DMS79 (cell line): ENCODE results near the gene ACOT7.
A peak's percentile ranks its signal among the peaks of the same experiment; 100 is the strongest.

ENCODE experiments used
- DNase-seq: peaks from one replicate; lab custom pipeline; 2025; lab: John Stamatoyannopoulos, UW

Gene ACOT7

DNA sequence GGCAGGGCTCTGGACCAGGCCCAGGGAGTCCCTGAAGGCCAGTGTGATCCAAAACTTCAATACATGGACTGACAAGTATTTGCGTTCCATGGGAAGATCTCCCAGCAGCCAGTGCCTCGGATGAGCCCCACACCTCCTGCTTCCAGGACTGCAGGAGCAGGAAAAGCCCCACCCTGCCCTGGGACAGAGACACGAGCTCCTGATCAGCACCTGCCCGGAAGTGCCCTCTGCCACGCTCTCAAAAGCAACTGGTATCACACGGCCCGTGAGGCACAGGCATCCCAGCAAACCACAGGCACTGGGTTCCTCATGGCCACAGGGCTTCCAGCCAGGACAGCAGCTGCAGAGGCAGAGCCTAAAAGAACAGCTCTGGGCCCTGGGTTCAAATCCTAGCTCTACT, 48.6 kb downstream of the ACOT7 start:
- DNase-seq, result no peak

DNA sequence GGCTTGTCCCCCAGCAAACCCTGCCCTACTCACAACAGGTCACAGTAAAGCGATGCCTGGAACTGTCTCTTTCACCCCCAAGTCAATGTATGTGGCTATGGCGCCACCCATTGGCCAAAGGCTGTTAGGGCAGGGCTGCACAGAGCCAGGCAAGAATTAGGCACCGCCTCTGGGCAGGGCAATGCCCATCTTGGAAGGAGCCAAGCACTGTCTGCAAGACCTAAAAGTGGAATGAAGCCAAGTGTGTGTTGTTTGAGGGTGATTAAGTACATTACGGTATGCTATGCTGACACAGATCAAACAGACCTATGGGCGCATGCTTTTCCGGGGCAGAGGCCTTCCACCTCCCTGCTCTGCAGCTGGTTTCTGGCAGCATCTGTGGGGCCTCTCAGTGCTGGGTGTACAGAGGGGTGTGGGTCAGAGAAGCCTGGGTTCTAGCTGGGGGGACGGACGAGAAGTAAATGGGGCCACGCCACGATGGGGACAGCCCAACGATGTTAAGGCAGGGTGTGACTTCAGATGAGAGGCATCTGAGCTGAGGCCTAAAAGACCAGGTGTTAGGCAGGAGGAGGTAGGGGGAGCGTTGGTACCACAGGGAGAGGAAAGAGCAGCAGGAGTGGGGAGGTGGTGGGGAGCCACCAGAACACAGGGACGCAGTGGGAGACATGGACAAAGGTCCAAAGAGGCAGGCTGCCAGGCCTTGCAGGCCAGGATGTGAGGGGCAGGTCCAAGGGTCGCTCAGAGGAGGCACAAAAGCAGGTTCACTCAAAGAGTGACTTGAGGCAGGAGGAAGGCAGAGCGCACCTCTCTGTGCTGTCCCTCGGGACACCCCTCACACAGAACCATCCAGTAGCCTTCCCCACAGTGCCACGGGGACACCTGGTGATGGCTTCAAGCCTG, 49.8 kb downstream of the ACOT7 start:
- DNase-seq, result peak; percentile 92

DNA sequence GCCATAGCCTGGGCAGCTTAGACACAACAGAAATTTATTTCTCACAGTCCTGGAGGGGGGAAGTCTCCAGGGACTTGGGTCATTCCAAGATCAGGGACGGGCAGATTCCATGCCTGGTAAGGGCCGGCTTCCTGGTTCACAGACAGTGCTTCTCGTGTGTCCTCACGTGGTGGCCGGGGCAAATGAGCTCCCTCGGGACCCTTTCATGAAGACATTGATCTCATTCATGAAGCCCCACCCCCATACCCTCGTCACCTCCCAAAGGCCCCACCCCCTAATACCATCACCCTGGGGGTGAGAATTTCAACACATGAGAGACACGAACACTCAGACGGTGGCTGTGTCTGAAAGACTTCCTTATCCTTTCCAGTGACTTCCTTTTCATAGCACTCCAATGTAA, 51.5 kb downstream of the ACOT7 start:
- DNase-seq, result no peak

DNA sequence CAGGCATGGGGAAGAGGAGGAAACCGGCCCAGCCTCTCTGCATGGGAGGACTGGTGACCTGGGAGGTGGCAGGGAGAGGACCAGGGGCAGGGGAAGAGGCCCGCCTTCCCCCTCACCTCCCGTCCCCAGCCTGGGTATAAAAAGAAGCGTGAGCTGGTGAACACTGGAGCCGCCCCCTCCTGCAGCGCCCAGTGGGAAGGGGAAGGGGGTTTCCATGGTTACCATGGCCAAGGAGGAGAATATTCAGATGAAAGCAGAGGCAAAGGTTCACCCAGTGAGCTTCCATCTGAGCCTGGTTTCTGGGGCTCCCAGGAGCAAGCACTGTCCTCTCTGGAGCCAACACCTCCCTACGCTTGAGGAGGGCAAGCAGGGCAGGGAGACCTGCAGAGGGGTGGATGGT, 54.9 kb downstream of the ACOT7 start:
- DNase-seq, result no peak

- no peak for DNase-seq
Measured at GRCh38 chr1:6336776-6337622, 56.6 kb downstream of the ACOT7 start.

DNA sequence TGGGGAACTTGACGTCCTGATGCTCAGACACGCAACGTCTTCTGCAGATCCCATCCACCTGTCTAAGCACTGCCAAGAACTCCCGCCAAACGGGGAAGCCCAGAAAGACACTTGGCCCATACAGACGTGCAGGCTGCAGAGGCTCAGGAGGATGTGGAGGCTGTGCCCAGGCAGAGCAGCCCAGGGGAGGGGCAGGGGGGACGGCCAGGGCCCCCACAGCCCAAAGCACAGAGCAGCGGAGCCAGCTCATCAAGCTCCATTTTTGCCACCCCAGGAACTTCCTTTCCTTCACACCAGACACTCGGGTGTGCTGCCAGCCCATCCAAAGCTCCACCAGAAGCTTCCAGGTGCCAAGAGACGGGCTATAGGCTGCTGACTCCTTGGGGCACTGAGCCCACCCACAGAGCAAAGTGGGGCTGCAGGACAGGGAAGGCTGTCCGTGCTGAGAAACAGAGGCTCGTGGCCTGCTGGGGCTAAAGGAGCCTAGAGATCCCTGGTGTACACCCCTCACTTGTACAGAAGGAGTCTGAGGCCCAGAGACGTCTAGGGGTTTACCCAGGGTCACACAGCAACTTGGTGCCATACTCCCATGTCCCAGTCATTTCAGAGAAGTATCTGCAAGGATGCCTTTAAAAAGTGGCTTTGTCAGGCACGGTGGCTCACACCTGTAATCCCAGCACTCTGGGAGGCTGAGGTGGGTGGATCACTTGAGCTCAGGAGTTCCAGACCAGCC, 59.1 kb downstream of the ACOT7 start:
- no peak for DNase-seq

- no peak for DNase-seq
Measured at GRCh38 chr1:6332821-6333220, 60.7 kb downstream of the ACOT7 start.

DNA sequence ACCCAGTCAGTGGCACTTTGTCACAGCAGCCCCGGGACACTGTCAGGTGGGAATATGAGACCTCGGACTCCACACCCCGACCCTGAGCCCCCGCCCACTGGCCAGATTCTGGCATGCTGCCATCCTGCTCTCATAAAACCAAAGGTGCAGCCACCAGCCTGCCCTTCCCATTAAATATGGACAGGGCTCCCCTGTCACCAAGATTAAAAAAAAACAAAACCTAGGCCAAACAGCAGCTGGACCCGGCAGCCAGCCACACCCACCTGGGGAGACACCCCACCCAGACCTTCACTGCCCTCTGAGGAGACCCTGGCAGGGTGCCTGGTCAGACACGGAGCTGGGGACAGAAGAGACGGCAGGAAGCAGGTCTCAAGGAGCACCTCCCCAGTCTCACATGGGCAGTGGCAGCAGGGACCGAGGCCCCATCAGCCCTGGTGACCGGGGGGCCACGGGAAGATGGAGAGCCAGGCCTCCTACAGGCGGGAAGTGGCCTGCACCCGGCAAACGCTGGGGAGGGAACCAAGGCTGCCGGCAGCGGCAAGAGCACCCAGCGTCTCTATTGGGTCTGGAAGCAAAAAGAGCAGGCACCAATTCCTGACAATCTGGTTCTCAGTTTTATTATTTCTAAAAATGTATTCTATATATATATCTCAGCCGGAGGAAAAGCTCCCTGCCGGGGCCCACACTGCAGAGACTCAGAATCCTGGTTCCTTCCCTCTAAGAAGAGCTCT, 61.9 kb downstream of the ACOT7 start:
- no peak for DNase-seq

GRCh38 chr1:6330410-6330911, 63.1 kb downstream of the ACOT7 start:
- peak; percentile 13 for DNase-seq

DNA sequence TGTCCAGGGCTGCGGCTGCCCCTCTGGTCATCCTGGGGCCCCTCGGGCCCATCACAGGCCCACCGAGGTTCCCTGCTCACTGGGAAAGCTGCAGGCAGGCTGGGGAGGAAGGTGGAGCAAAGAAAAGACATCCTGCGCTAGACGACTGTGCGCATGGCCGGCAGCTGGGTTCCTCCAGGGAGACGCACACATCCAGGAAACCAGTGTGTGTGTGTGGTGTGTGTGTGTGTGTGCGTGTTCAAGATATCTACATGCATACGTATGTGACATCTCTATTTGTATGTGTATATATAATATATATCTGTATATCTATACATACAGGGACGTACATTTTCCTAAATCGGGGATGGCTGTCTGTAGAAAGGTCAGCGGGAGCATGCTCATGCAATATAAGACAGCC, 63.7 kb downstream of the ACOT7 start:
- no peak for DNase-seq

DNA sequence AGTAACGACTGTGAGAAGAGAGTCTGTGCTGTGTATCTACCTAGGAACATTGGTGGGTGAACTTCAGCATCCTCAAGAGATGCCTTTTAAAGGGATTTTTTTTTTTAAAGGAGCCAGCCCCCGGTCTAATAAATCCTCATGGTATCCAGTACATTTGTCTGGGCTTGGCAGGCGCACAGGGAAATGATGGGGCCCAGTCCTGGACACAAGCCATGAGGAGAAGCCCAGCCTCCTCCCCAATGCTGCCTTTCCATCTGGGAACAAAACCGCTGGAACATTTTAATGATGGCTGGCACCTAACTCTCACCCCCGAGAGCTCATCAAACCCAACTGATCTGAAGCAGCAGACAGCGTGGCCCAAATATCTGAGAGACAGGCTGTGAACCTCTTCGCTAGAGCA, 64.2 kb downstream of the ACOT7 start:
- DNase-seq, result no peak

GRCh38 chr1:6328696-6329095, 64.9 kb downstream of the ACOT7 start:
- DNase-seq, result no peak

DNA sequence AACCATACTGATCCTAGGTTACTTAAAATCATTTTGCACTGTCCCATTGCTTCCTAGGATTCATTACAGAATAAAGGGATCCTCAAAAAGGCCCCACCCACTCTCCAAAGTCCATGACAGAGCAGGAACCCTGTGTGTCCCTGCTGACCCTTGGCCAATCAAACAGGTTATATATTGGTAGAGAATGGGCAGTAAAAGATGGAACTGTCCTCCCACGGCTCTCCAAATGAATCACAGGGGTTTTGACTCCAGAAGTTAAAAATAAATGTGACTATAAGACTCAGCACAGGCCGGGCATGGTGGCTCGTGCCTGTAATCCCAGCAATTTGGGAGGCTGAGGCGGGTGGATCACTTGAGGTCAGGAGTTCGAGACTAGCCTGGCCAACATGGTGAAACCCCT, 65.5 kb downstream of the ACOT7 start:
- no peak for DNase-seq

- no peak for DNase-seq
Measured at GRCh38 chr1:6325482-6325881, 68.1 kb downstream of the ACOT7 start.

GRCh38 chr1:6322161-6322560, 71.4 kb downstream of the ACOT7 start:
- DNase-seq, result no peak

DNA sequence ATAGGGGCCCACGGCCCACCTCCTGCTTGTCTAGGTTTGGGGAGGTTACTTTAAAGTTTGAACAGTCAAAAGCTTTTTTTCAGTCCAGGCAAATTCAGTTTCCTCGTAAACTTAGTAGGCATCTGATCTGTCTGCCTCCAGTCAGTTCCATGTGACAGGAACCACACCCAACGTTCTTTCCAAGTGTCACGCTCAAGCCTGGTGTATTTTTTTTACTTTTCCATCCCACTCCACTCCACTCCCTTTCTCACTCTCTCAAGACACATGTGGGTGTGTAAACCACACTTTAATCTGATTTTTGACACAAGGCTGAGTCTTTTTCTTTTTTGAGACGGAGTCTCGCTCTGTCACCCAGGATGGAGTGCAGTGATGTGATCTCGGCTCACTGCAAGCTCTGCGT, 72.4 kb downstream of the ACOT7 start:
- no peak for DNase-seq

- no peak for DNase-seq
Measured at GRCh38 chr1:6317098-6317760, 76.3 kb downstream of the ACOT7 start.

- DNase-seq, result no peak
Measured at GRCh38 chr1:6316240-6317097, 77.1 kb downstream of the ACOT7 start.

DNA sequence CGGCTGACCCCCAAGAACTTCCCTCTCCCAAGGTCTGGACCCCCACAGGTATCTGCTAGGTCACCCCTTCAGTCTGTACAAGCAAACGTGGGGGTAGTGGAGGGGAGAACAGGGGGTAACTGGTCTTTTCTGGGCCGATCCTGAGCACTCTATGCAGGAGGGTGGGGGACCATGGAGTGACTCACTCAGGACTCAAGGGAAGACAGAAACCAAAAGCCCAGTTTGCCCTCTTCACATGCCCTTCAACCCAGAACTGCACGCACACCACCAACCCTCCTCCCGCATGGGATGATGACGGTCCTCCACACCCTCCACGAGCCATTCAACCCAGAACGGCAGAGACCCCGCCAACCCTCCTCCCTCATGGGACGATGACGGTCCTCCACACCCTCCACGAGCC, 79.1 kb downstream of the ACOT7 start:
- DNase-seq, result no peak
